Mucosa of descending colon (tissue), 3 donors: ENCODE measurements around the gene GLI3. TPM values are rescaled to one million over a fixed set of nuclear protein-coding genes. Genes with fewer than 3 reads are reported as not detected.

Source experiments
- ATAC-seq: fragments of 200-7000 bp; cut with Tn5 transposase; one replicate; pipeline ENCODE4 v1.9.1; 2020; ENCODE audit warnings: mild to moderate bottlenecking, moderate library complexity
- DNase-seq, 3 donors: peaks; one replicate each; pipeline ENCODE4 v3.0.0-alpha.2; 2020
- H3K36me3 ChIP-seq: fragments of 200-600 bp; one replicate; pipeline ENCODE4 v1.8.0; 2021; ENCODE audit warnings: low read depth, mild to moderate bottlenecking
- H3K4me1 ChIP-seq: fragments of 200-600 bp; one replicate; pipeline ENCODE4 v1.8.0; 2021; ENCODE audit warnings: low read depth, mild to moderate bottlenecking
- H3K4me3 ChIP-seq: fragments of 200-600 bp; one replicate; pipeline ENCODE4 v1.8.0; 2021; ENCODE audit warnings: mild to moderate bottlenecking
- H3K9me3 ChIP-seq: fragments of 200-600 bp; one replicate; pipeline ENCODE4 v1.8.0; 2021; ENCODE audit warnings: mild to moderate bottlenecking
- intact Hi-C, 2 donors: fragments of 100-400 bp; cut with DNase I in 1 of 2; cut with micrococcal nuclease in 1 of 2; formaldehyde crosslinking; loops; one replicate each; pipeline versions ENCODE4 v1.11.0 to v1.11.1; 2022; cut with DNase I, micrococcal nuclease
- total RNA-seq, 3 donors: library from RNA; stranded (reverse); fragmentation: NEBNext Ultra II Directional in 2 of 3; extraction: Animal tissue kit (Norgen Biotek cat#: 25700) in 2 of 3; gene quantifications; one replicate each; pipeline versions ENCODE4 v1.2.1 to v1.2.4, GENCODE V29; 2021 to 2023
- TF ChIP-seq, protein P1 (sequence below): fragments of 200-600 bp; IDR thresholded peaks from one replicate; pipeline ENCODE4 v1.8.0; 2022; ENCODE audit warnings: antibody characterized with exemption, mild to moderate bottlenecking
- donor health status: DM: no; HTN: no; CAD: no; lungs with moderate emphysema.
- donor health status: DM: no; HTN: no; CAD: no.
- donor health status: DM: no; HTN: yes; CAD: no.

Gene GLI3
- total RNA-seq, 3 donors from 2014 or later = 3.0 to 56.3 (median 8.8) TPM

DNA sequence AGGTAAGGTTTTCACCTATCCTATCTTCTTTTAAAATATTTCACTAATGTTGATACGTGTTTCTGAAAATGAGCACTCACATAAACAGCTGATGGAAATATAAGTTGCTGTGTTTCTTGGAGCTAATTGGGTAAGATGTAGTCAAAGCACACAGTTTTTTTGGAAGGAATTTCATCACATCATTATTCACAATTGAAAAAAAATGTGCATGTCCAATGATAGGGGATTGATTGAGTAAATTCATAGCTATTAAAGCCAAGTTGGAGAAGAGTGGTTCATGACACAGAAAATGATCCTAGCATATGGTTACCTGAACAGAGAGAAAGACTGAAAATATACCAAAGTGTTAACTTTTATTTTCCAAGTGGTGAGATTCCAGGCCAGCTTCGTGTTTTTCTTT, 29.6 kb downstream of the GLI3 start:
- intact Hi-C loops = no loop called here
- Histone ChIP-seq H3K36me3 (no peaks in the 10 kb centered on the region), H3K9me3 (no peaks in the 10 kb centered on the region), H3K4me3 (no peak overlapping the region), H3K4me1 (no peaks in the 10 kb centered on the region)
- TF ChIP-seq, protein P1, sequence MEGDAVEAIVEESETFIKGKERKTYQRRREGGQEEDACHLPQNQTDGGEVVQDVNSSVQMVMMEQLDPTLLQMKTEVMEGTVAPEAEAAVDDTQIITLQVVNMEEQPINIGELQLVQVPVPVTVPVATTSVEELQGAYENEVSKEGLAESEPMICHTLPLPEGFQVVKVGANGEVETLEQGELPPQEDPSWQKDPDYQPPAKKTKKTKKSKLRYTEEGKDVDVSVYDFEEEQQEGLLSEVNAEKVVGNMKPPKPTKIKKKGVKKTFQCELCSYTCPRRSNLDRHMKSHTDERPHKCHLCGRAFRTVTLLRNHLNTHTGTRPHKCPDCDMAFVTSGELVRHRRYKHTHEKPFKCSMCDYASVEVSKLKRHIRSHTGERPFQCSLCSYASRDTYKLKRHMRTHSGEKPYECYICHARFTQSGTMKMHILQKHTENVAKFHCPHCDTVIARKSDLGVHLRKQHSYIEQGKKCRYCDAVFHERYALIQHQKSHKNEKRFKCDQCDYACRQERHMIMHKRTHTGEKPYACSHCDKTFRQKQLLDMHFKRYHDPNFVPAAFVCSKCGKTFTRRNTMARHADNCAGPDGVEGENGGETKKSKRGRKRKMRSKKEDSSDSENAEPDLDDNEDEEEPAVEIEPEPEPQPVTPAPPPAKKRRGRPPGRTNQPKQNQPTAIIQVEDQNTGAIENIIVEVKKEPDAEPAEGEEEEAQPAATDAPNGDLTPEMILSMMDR = no peak
- ATAC-seq = no peak
- no peak for DNase-seq

DNA sequence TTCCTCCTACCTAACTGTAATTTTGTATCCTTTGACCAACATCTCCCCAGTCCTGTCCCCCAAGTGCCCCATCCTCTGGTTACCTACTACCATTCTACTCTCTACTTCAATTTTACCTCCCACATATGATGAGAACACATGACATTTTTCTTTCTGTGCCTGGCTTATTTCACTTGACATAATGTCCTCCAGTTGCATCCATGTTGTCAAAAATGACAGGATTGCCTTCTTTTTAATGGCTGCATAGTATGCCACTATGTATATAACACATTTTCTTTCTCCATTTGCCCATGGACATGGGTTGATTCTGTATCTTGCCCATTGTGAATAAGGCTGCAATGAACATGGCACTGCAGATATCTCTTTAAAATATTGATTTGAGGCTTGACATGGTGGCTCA, 33.7 kb downstream of the GLI3 start:
- no peaks in the 10 kb centered on the region for H3K36me3 ChIP-seq

DNA sequence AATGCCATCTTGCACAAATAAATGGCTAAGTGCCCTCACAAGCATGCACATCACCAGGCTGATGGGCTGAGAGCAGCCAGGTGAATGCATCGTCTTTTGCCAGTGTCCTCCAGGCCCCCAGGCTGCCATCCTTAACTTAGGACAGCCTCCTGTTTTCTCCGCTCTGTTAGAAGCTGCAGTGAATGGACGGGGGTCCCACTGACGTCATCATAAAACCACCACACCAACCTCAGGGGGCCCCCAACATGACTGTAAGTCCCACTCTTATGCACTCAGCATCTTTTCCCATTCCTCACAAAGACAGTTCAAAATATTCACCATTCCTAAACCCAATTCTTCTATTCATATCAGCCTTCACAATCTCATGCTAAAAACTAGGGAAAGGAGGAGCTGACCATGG, 34.4 kb downstream of the GLI3 start:
- no peaks in the 10 kb centered on the region for H3K9me3 ChIP-seq
- TF ChIP-seq, protein P1 = no peak
- H3K4me3 ChIP-seq = no peak overlapping the region
- no peak for DNase-seq
- ATAC-seq = no peak
- no peaks in the 10 kb centered on the region for H3K4me1 ChIP-seq
- intact Hi-C loops = no loop called here
- H3K36me3 ChIP-seq = no peaks in the 10 kb centered on the region

More for the DNA sequence above, 33.7 kb downstream of the GLI3 start:
- DNase-seq (no peak), ATAC-seq (no peak)
- Histone ChIP-seq H3K4me1 (no peaks in the 10 kb centered on the region), H3K9me3 (no peaks in the 10 kb centered on the region), H3K4me3 (no peak overlapping the region)
- intact Hi-C loops = no loop called here
- TF ChIP-seq, protein P1 = no peak

DNA sequence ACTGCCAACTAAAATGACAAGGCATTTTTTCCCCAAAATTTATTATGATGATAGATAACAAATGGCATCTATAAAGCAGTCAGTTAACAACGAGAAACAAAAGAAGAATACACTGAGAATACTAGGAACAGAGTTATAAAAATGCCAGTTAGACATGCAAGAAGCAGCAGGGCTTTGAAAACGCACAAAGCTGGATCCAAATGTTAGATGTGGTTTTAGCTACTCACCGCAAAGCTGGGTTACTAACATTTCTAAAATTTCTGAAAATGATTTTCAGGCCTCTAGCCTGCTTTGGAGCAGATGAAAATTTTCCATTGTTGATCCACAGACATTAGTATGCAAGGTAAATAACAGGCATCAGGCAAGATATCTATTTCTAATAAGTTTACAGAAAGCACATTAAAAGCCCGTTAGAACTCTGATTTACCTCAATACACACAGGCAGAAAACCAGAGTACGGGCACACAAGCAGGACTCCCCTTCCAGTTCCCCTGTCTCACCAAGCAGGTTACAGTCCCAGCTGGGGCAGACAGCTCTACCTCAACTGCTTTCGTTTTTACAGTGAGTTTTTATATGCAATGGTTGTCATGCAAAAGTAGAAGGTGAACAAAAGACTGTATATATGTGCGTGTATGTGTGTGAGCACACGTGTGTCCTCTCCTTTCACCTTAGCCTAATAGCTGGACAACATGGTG, 37.9 kb downstream of the GLI3 start:
- Histone ChIP-seq H3K9me3 (no peaks in the 10 kb centered on the region), H3K36me3 (no peaks in the 10 kb centered on the region), H3K4me1 (no peaks in the 10 kb centered on the region), H3K4me3 (no peak overlapping the region)
- no peak for DNase-seq
- no peak for ATAC-seq
- TF ChIP-seq, protein P1 = no peak
- intact Hi-C loops = no loop called here

DNA sequence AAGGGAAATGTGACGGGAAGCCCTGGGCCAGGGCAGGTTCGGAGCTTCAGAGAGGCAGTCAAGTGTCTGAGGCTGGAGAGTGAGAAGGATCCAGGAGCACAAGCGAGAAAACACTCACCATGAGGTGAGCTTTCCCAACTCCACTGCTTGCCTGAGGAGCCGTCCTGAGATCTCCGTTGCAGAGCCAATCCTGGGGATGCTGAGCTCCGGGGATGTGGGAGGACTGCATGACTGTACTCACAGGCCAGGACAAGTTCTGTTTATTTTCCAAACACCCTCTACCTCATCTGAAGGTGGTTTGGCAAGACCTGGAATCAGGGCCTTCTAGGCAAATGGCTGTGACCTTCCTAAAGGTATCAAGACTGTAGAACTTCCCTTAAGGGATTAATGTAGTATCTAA, 38.7 kb downstream of the GLI3 start:
- ATAC-seq (no peak), DNase-seq (no peak)
- TF ChIP-seq, protein P1 = no peak
- H3K4me1 ChIP-seq = no peaks in the 10 kb centered on the region
- H3K36me3 ChIP-seq = no peaks in the 10 kb centered on the region
- intact Hi-C loops = no loop called here
- H3K9me3 ChIP-seq = no peaks in the 10 kb centered on the region
- H3K4me3 ChIP-seq = no peak overlapping the region

DNA sequence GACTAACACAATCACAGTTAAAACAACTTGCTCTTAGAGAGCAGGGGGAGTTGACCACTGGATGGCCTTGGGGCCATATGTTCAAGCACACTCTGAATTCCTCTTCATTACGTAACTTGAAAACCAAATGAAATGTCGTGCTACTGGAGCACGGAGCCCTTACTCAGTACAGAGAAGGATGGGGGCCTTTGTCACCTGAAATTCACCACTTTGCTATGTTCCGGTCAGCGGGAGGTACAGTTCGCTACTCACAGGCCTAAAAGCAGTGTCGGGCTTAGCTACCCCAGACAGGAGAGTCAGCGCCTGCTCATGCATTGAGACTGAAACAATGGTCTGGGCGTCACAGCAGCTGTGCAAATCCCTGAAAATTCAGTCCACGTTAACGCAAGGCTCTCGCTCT, 39.6 kb downstream of the GLI3 start:
- Histone ChIP-seq H3K36me3 (no peaks in the 10 kb centered on the region), H3K9me3 (no peaks in the 10 kb centered on the region), H3K4me1 (no peaks in the 10 kb centered on the region), H3K4me3 (no peak overlapping the region)
- intact Hi-C loops = no loop called here
- DNase-seq (no peak), ATAC-seq (no peak)
- TF ChIP-seq, protein P1 = no peak
